DMS53 treated with DMSO at 0.1 percent for 48 hours (cell line): ENCODE measurements around the gene HAPLN1.
"Not testable (repeated sequence)": the region's sequence is repeated elsewhere in the genome, so short reads cannot be mapped to it uniquely, and the experiment has no call there.

ENCODE experiments used
- DNase-seq: peaks from one replicate; lab custom pipeline; 2025; ENCODE audit not compliant: unreplicated experiment; lab: John Stamatoyannopoulos, UW

The HAPLN1 gene

DNA sequence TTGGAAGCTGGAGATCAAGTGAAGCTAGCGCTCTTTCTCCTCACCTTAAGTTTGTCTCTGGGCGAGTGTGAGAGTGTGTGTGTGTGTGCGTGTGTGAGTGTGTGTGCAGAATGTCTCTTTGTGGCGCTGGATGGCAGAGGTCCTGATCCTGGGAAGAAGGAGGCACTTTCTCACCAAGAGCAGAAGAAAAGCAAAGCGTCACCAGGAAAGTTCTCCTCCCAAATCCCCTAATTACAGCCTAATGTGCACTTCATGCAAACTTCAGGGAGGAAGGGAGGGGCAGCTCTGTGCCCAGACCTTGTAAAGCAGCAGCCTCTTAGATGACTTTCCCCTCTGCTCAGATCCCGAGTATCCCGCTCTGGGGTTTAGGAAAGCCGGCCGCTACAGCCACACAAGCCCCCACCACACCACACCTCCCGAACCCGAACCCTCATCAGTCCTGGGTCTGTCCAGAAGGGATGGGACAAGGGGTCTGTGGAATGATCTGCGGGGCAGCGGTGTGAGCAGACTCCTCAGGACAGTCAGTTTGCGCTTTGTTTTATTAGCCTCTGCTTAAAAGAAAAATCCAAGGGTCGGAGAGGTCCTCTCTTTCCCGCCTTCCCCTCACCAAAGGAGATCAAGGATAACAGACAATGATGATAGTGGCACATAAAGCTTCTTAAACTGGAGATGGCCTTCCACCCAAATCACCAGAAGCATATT lies at the start of gene HAPLN1:
Gene HAPLN1 (minus strand): TSS at position 20 of the 702 bp plus-strand sequence. CDS start 47,332 bp downstream, outside the sequence.
- no peak for DNase-seq

DNA sequence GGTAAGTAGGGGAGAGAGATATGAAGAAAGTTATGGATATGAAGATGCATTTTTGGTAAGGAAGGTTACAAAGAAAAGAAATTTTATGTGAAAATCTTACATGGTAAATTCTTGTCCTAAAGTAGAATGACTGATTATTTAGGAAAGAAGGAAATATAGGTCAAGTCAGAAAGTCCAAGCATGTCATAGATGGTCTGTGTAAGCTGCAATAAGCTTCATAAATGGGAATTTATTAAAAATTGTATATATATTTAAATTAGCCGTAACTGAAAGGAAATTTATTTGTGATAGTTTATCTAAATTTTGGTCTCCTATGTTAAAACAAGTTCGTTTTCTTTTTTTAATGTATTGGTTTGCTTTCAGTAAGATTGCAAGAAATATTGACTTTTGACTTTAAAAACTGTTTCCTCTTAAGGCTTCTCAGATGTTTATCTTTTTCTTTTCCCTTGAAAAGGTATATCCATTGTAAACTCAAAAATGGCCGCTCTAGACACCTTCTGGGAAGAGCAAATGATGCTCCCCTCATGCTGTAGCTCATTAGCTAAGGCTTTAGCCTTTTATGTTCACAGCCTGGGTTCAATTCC lies 46.8 kb upstream of the HAPLN1 start:
- no peak for DNase-seq

DNA sequence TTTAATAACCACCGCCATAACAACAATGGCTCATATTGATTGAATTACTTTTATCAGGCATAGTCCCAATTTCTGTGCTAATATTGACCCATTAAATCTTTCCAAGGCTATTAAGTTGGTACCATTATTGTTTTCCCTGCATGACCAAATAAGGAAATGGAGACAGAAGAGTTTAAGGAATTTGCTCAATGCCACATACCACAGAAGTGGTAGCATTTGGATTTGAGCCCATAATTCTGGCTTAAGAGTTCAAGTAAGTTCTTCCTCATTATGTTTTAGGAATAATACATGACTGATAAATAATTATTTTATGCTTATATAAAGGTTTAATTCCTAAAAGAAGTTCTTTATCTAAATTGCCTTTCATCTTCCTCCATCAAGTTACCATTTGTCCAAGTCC lies 43.4 kb upstream of the HAPLN1 start:
- DNase-seq, result no peak

DNA sequence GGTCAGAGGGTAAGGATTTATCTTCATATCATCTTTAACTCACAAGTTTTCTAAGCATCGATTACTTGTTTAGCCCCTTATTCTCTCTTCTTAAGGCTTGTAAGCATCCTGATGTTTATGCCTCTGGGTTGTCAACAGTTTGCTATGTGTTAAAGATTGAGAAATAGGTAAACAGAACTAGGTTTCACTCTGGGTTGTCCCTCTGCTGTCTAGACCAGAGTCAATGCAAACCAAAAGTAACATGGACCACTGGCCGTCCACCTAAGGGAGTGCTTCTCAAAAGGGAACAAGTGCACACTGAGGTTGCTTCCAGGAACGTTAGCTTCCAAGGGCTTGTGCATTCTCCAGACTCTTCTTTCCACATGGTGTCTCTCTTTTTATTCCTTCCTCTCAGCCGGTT lies 39.9 kb upstream of the HAPLN1 start:
- DNase-seq, result no peak

DNA sequence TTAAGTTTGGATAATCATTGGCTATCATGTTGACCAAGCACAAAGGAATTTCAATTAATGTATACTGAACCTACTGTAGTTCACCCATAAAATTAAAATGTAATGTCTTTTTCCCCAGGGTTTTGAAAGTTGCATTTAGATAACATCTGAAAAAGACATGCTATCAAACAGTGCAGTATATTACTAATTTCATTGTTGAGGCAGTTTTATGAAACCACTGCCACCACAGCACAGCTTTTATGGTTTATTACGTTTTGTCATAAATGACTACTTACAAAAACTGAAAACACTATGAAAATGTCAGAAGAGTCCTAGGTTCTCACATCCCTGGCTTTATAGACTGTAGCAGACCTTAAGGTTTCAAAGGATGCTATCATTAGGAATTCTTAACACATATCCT lies 32.0 kb upstream of the HAPLN1 start:
- no peak for DNase-seq

DNA sequence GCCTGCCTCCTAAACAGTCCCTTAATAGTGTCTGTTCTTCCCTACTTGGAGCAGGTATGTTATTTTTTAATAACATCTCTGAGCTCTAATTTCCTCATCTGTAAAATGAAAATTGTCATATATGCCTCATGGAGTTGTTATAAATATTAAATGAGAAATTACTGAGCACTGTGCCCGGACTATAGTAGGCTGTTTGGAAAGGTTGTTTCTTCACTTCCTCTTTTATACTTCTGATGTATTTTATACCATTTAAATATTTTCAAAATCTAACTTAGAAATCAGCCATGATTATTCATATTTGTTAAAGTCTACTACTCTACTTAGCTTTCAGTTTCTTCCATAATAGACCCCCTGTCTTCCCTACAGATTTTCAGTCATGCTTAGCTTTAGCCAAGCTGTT lies 30.5 kb upstream of the HAPLN1 start:
- no peak for DNase-seq

DNA sequence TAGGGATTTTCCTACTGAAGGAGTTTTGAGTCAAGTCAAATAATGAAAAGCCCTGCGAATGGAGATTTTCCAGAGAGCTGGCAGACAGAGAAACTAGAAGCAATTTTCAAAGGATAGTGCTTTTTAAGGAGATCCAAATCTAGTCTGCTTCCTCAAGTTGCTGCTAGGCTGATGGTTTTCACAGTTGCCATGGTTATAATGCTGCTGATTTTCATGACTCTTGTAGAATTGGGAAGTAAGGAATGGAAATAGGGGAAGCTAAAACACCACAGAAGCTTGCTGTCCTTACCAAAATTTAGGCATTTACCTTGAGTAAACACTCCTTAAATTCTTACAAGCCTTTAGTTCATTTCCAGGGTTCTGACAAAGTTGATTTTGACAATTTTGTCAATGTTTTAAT lies 30.1 kb upstream of the HAPLN1 start:
- no peak for DNase-seq

DNA sequence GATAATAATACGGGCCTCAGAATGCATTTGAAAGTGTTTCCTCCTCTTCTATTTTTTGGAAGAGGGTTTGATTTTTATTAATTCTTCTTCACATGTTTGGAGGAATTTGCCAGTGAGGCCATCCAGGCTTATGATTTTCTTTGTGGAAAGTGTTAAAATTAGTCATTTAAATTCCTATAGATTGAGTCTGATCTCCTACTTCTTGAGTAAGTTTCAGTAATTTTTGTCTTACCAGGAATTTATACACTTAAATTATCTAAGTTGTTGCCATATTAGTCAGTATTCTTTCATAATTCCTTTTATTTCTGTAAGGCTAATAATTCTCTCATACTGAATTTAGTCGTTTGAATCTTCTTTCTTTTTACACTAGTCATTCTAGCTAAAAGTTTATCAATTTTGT lies 25.2 kb upstream of the HAPLN1 start:
- DNase-seq, result no peak

DNA sequence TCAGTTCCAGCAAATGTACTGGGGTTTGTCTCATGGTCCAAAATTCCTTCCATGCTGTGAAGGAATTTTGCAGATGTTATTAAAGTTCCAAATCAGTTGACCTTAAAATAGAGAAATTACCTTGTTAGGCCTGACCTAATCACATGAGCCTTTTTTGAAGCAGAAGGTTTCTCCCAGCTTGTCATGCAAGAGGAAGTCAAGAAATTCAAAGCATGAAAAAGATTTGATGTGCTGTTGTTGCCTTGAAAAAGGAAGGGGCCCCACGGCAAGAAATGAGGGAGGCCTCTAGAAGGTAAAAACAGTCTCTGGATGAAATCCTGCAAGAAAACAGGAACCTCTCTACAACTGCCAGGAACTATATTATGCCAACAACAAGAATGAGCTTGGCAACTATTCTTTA lies 24.2 kb upstream of the HAPLN1 start:
- DNase-seq, result no peak

DNA sequence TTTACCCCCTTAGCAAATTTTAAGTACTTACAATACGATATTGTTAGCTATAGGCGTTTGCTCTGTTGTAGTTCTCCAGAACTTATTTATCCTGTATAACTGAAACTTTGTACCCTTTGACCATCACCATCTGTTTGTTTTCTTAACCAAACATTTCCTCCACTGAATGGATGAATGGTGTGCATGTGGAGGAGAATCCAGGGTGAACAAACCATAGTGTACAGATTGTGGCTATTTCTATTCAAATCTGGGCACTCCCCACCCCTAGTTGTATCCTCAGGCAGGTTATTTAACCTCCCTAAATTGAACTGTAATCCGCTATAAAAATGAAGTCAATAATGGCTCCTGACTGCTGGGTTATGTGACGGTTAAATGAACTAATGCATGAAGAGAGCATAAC lies 21.4 kb upstream of the HAPLN1 start:
- DNase-seq, result no peak

DNA sequence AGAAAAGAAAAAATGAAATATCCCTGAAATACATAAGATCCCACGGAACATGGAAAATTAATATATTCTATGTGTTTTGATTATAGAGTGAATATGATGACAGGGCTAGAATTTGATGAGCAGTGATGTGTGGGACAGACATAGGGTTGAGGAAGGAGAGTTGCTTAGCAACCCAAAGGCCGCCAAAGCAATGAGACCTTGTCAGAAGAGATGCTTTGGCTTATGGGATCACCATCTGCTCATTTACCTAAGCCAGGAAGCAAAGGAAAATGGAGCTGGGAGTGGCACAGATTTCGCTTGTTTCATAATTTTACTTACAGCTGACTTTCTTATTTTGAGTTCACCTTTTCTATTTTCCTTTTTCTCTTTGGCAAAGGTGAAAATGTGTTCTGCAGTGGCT lies 20.9 kb upstream of the HAPLN1 start:
- DNase-seq, result no peak

DNA sequence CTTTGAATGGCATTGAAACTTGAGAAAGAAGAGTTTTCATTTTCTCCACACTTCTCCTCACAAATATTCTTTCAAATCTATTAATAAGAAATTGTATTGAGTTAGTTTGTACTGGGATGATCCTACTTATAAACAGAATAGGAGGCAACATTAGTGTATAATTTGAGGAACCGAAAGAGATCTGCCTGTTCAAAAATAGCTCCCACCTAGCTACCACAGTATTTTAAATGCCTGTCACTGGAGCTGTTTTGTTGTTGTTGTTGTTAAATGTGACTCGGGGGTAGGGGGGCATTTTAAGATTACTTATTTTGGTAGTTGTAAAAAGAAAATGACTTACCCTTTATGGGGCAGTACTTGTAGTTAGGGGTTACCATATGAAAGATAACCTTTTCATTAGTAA lies 20.1 kb upstream of the HAPLN1 start:
- DNase-seq, result no peak

DNA sequence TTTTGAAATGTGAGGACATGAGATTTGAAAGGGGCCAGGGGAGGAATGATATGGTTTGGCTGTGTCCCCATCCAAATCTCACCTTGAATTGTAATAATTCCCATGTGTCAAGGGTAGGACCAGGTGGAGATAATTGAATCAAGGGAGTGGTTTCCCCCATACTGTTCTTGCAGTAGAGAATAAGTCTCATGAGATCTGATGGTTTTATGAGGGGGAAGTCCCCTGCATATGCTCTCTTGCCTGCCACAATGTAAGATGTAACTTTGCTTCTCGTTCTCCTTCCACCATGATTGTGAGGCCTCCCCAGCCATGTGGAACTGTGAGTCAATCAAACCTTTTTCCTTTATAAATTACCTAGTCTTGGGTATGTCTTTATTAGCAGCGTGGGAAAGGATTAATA lies 15.5 kb upstream of the HAPLN1 start:
- DNase-seq, result not testable (repeated sequence)

DNA sequence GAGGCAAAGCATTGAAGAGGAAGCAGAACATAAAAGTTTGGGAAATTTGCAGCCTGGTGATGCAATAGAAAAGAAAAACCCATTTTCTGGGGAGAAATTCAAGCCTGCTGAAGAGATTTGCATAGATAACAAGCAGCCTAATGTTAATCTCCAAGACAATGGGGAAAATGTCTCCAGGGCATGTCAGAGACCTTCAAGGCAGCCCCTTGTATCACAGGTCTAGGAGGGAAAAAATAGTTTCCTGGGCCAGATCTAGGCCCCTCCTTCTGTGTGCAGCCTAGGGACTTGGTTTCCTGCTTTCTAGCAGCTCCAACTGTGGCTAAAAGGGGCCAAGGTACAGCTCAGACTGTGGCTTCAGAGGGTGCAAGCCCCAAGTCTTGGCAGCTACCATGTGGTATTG lies 14.4 kb upstream of the HAPLN1 start:
- not testable (repeated sequence) for DNase-seq

DNA sequence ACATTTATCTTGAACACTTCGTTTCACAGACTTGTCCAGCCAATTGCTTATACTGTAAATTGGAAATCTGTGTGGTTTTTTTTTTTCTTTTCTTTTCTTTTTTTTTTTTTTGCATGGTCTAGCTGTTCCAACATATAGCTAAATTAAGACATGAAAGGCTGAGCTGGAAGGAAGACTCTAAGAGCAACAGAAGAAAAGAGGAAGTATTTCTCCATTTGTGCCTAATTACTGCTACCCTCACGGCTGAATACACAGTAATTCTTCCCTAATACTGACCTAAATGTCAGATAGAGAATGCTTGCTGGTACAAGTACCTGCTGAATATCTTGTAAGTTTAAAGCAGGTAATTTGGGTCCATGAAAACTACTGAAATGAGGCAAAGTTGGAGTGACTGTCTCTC lies 11.0 kb upstream of the HAPLN1 start:
- DNase-seq, result no peak

DNA sequence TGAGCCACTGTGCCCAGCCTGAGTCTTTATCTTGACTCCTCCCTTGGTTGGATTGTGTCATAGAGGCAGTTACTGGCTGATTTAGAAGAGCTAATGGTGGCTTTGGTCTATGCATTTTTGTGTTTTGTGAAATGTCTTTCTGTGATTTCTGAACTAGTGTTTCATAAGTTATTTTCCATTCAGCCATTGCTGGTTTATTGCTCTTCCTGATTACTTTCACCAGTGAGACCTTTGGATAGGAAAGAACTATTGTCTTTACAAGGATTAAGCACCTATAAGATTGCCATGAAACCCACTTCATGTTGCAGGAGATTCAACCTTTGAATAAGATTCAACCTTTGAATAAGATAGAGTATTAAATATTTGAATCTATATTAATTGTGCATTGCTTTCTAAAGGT lies 8.7 kb upstream of the HAPLN1 start:
- no peak for DNase-seq

DNA sequence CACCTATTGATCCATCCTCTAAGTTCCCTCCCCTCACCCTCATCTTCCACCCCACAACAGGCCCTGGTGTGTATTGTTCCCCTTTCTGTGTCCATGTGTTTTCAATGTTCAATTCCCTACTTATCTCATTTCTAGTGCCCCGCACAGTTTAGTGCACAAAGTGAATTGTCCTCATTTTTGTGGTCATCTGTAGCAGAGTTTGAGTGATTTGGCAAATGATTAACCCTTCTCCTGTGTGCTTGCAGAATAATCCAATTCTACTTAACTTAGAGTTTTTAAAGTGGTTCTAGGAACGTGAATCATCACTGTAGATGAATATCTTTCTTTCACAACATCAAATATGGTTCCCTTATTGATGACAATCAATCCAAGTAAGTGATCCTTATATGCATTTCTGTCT lies 6.3 kb upstream of the HAPLN1 start:
- DNase-seq, result no peak

DNA sequence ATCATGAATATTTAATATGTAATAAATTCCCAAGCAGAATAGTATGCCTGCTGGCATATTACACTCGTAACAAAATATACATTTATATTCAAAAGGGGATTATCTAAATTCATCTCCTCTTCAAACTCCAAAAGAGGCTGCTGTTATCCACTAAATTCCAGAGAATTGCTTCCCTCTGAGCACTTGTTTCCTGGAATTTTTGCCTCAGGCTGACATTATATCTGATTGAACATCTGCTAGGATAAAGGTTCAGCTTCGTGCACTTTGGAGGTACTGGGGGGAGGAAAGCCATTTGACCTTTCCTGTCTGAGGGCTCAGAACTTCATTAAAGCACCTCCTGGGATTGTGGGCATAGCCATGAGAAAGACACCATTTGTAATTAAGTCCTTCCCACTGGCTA lies 4.3 kb upstream of the HAPLN1 start:
- DNase-seq, result no peak

DNA sequence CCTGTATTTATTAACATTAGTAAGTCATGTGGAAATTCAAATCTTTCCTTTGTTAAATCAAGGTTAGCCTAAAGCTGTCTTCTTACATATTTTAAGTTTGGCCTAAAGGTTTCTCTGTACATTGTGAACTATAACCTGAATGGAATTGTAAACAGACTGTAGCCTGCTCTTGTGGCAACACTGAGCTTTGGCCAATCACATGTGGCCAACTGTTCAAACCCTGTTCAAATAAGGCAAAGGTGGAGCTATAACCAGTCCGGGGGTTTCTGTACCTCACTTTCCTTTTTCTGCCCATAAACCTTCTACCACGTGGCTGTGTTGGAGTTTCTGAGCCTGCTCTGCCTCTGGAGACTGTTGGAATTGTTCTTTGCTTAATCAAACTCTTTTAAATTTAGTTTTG lies 3.3 kb upstream of the HAPLN1 start:
- peak; percentile 10 for DNase-seq

DNA sequence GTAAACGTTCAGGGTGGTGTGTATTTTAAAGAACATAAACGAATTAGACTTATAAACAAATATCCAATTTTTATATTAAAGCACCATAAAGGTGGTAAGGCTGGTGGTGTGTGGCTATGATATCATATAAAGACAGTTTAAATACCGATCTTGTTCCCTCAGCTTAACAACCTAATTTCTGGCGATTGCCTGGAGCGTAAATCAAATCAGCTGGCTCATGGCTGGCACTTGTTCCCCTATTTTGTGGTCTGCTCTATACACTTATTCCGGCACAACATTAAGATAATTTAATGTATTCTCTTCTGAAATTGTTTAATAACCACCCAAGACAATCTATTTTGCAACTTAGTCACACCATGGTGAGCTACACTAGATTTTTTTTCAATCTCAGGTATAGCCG lies 2.4 kb upstream of the HAPLN1 start:
- no peak for DNase-seq

DNA sequence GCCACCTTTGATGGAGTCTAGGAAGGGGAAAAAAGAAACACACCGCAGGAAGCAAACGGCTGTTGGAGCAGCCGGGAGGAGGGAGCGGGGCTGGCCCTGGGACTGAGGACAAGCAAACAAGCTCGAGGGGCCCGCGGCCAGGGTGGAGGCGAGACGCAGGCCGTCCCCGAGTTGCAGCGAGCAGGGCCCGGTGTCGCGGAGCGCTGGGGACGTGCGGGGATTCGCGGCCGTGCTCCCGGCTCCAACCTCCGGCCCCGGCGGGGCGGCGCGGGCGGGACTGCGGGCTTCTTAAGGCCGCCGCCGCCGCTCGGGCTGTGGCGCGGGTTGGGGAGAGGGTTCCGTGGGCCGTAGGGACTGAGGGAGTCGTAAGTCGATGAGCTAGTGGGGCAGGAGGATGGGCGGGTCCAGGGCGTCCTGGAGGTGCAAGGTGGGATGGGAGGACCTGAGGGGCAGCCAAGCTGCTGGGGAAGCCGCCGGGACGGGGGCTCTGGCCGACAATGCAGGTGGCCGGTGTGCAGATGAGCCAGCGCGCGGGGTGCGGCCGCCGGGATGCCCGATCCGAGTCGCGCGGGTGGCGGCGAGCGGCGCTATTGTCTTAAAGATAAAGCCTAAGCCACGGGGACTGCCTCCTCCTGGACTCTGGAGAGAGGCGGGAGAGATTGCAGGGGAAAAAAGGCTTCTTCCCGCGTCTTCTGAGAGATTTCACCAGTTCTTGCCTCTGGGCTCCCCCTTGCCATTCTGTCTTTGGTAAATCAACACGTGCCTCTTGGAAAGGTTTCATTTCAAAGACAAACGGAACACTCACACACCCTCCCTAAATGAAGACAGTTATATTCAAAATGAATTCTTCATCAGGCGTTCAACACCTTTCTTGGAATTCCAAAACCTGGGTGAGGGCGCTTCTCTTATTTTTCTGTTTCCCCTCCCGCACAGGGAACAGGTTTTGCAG lies 1.6 kb upstream of the HAPLN1 start:
- peak; percentile 78 for DNase-seq

DNA sequence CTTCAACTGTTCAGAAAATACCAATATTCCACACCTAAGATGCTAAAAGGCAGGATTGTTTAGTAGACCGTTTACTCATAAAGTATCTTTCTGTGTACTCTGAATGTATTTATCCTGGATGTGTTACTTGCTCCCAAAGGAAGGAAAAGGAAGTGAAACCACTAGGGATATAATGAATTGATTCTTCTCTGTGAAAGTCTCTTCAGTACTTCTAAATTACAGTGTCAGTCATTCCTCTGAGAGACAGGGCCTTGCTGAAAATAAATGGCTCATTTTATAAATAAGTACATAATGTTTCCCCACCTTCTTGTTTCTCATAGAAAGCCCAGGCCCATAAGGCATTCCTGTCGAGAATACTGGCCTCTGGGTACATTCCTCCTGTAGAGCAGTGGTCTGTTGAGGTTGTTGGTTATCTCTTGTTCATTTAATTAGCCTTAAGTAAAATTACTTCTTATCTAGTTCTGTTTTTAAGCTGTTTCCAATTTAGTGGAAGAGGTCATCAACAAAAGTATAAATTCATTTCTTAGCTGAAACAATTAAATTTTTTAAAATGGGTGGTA lies 1.6 kb downstream of the HAPLN1 start:
- no peak for DNase-seq
